Fibroblast of pulmonary artery (primary cell): ENCODE measurements around the gene HOXA5.

Experiments
- DNase-seq: peaks from one replicate; pipeline ENCODE4 v3.0.0-alpha.2; 2010; ENCODE audit warnings: low read depth
- H3K4me3 ChIP-seq: replicated peaks from 2 replicates; pipeline ENCODE4 v1.5.1; 2011; ENCODE audit warnings: low read depth, mild to moderate bottlenecking, control low read depth, low read length, moderate library complexity
- CTCF ChIP-seq: IDR thresholded peaks from 2 replicates; pipeline ENCODE4 v1.5.1; 2011; ENCODE audit warnings: mild to moderate bottlenecking, control low read depth, low read length, inconsistent platforms; ENCODE audit errors: missing control alignments

HOXA5 gene

GRCh38 chr7:27122077-27122910, 21.2 kb downstream of the HOXA5 start:
- H3K4me3 ChIP-seq = peak overlapping the region; percentile 21
- DNase-seq = no peak
- no peak for TF ChIP-seq CTCF

- DNase-seq = no peak
- TF ChIP-seq CTCF = no peak
- H3K4me3 ChIP-seq = no peak overlapping the region
Observed at GRCh38 chr7:27121684-27122076, 21.8 kb downstream of the HOXA5 start.

- TF ChIP-seq CTCF = no peak
- no peak for DNase-seq
- H3K4me3 ChIP-seq = no peak overlapping the region
Observed at GRCh38 chr7:27119412-27119911, 24.0 kb downstream of the HOXA5 start.

- no peak for DNase-seq
- no peak overlapping the region for H3K4me3 ChIP-seq
- TF ChIP-seq CTCF = no peak
Observed at GRCh38 chr7:27118580-27118979, 24.9 kb downstream of the HOXA5 start.

GRCh38 chr7:27117887-27118491, 25.5 kb downstream of the HOXA5 start:
- no peak for TF ChIP-seq CTCF
- H3K4me3 ChIP-seq = peak overlapping the region; percentile 41
- DNase-seq = peak; percentile 47

- no peak for TF ChIP-seq CTCF
- DNase-seq = no peak
- peak overlapping the region; percentile 41 for H3K4me3 ChIP-seq
Observed at GRCh38 chr7:27116962-27117886, 26.3 kb downstream of the HOXA5 start.
